Activated effector memory CD4-positive, alpha-beta T cell treated with Interleukin-2 at 50 U/mL for 16 hours (primary cell): ENCODE measurements around the gene PPFIA3.
"Not testable (repeated sequence)": the region's sequence is repeated elsewhere in the genome, so short reads cannot be mapped to it uniquely, and the experiment has no call there.

ENCODE experiments used
- DNase-seq: peaks from one replicate; pipeline ENCODE4 v3.0.0-alpha.2; 2020

PPFIA3 gene

DNA sequence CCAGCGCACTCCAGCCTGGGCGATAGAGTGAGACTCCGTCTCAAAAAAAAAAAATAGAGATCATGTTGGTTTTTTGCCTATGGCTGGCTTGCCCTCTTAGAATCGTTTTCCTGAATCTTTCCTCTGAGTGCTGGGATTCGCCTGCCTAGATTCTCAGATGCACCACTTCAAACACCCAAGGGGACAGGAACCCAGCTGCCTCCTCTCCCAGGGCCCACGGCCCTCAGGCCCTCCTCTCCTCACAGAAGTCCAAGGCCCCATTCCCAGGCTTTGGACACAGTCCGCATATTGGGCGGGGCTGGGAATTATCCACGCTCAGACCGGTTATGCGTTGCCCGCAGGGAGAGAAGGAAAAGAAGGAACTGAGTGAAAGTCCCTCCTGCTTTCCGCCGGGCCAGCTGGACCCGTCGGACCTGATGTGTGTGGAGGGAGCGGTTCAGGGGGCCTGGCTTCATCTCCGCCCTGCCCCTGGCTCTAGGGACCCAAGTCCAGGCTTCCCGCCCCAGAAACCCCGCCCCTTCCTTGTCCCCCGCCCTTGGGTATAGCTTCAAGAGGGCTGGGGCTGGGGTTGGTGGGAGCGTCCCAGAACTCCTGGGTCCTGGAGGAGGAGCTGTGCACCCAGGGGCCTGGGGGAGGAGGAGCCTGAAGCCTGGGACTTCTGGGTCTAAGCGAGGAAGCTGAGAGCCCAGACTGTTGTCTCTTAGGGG is 5.8 kb downstream of the PPFIA3 start:
- DNase-seq = no peak

DNA sequence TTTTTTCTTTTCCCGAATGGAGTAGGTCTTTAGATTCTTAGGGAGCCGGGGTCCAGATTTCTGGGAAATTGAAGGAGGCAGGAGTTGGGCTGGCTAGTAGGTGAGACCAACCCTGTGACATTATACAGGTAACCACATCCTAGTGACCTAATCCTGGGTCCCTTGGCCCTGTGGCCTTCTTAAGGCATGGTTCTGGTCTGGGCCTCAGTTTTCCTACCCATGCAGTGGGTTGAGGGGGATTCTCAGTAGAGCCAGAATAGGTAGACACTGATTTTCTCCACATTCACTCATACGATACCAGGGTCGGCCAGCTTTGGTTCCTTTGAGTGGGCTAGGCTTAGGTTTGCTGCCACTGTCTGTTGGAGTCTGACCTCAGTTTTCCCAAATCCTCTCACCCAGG is 7.2 kb downstream of the PPFIA3 start:
- no peak for DNase-seq

DNA sequence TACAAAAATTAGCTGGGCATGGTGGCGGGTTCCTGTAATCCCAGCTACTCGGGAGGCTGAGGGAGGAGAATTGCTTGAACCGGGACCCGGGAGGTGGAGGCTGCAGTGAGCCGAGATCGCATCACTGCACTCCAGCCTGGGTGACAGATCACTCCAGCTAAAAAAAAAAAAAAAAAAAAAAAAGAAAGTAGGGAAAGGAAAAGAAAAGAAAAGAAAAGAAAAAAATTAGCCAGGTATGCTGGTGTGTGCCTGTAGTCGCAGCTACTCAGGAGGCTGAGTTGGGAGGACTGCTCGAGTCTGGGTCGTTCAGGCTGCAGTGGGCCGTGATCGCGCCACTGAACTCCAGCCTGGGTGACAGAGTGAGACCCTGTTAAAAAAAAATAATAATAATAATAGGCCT is 7.9 kb downstream of the PPFIA3 start:
- not testable (repeated sequence) for DNase-seq

DNA sequence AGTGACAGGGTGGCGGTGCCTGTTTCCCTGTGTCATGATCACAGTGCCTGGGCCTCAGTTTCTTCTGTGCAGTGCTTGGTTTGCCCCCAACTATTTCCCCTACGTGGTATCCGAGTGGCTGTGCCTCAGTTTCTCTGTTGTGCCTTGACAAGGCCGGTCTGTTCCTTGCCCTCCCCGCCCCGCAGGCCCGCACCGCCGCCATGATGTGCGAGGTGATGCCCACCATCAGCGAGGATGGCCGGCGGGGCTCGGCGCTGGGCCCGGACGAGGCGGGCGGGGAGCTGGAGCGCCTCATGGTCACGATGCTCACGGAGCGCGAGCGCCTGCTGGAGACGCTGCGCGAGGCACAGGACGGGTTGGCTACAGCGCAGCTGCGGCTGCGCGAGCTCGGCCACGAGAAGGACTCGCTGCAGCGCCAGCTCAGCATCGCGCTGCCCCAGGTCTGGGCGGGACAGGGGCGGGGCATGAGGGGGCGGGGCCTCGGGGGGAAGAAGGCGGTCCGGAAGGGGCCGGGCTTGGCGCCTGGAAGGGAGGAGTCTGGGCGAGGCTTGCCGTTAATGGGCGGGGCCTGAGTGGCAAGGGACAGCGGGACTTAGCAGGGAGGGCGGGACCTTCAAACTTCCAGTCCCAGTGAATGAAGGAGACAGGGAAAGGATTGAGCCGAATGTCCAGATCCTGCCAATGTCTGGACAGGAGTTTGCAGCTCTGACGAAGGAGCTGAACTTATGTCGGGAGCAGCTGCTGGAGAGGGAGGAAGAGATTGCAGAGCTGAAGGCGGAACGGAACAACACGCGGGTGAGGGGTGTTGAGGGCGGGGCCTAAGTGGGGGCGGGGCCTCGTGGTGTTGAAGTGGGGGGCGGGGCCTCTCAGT is 8.6 kb downstream of the PPFIA3 start:
- DNase-seq = peak; percentile 91

DNA sequence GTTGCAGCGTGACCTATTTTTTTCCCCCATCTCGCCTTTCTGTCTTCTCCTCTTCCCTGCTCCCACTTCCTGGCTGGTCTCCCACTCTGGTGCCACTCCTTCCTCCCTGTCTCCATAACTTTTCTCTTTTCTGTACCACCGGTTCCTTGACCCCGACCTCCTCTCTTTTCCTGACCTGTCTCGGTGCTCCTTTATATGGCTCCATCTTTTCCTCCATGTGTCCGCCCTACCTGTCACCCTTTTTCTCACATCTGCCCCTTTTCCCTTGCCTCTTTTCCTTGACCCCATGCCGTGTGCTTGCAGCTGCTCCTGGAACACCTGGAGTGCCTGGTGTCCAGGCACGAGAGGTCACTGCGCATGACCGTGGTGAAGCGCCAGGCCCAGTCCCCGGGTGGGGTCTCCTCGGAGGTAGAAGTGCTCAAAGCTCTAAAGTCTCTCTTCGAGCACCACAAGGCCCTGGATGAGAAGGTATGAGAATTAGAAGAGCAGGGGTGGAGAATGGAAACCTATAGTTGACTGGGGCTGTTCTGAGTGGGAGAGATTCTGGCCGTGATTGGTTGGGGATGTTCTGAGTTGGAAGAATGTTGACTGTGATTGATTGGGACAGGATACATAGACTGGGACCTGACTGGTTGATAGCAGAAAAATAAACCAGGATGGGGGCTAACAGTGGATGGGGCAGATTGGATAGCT is 9.3 kb downstream of the PPFIA3 start:
- DNase-seq = no peak

DNA sequence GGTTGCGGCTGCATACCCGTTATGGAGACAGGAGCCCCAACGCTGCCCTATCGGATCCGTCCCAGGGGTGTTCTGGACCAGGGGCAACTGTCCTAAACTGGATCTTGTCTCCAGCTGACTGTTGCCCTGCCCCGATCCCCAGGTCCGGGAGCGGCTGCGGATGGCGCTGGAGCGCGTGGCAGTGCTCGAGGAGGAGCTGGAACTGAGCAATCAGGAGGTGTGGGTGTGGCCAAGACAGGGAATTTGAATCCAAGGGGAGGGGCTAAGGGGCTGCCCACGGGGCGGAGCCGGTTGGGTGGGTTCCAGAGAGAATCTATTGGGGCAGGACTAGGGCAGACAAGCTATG is 9.9 kb downstream of the PPFIA3 start:
- no peak for DNase-seq

DNA sequence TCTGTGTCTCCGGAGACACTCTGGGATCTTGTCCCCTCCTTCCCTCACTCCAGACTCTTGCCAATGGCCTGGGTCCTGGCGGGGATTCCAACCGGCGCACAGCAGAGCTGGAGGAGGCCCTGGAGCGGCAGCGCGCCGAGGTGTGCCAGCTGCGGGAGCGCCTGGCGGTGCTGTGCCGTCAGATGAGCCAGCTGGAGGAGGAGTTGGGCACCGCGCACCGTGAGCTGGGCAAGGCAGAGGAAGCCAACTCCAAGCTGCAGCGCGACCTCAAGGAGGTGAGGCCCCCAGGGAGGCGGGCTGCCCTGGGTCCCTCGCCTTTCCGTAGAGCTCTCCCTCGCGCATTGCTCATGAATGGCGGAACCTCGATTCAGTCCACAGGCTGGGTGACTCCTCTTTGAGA is 11.0 kb downstream of the PPFIA3 start:
- no peak for DNase-seq

DNA sequence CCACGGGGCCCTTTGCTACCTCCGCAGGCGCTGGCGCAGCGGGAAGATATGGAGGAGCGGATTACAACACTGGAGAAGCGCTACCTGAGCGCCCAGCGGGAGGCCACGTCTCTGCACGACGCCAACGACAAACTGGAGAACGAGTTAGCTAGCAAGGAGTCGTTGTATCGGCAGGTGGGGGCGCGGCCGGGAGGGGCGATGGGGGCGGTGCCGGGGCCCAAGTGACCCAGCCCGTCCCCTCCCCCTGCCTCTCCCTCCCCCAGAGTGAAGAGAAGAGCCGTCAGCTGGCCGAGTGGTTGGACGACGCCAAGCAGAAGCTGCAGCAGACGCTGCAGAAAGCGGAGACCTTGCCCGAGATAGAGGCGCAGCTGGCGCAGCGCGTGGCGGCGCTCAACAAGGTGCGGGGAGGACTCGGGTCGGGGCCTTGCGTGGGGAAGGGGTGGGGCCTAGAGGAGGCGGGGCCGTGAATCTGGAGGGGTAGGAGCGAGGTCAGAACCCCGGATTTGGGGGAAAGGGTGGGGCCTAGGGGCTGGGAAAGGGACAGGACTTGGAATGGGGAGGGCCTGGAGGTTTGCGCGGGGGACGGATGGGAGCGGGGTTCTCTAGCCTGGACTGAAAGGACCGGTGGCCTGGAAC is 13.7 kb downstream of the PPFIA3 start:
- DNase-seq = no peak

DNA sequence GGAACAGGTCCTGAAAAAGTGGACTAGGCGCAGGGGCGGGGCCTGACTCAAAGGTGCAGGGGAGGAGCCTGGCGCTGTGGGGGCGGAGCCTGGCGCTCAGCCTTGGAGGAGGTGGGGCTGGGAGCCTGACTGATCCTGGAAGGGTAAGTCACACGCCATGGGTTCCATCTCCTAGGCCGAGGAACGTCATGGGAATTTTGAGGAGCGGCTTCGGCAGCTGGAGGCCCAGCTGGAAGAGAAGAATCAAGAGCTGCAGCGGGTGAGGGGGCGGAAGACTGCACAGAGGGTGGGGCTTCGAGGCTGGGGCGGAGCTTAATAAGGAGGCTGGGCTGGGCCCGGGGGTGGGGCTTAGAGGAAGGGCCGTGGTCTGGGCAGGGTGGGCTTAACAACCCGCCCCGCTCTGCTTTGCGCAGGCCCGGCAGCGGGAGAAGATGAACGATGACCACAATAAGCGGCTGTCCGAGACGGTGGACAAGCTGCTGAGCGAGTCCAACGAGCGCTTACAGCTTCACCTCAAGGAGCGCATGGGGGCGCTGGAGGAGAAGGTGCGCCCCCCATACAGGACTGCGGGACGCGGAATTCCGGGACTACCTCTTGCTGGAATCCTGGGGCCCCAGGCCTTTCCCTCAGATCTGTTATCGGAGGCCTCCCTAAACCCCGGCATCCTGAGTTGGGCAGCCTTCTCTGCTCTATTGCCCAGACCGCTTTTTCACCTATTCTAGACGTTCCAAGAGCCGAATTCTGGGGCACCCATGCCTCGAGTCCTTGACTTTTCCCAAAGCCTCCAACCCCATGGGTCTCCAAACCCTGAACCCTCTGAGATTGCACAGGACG is 14.5 kb downstream of the PPFIA3 start:
- no peak for DNase-seq

DNA sequence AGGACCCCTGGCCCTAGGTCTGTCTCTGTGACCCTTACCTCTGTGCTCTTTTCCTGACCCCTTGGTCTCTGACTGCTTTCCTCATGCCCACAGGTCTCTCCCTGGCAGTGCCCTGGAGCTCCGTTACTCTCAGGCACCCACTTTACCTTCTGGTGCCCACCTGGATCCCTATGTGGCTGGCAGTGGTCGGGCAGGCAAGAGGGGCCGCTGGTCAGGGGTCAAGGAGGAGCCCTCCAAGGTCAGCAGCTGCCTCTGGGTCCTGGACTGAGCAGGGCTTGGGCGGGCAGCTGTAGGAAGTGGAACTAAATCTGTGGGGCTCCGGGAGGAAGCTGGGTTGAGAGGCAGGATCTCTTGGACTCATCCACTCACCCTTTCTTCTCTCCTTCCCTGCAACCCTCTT is 16.3 kb downstream of the PPFIA3 start:
- DNase-seq = no peak

DNA sequence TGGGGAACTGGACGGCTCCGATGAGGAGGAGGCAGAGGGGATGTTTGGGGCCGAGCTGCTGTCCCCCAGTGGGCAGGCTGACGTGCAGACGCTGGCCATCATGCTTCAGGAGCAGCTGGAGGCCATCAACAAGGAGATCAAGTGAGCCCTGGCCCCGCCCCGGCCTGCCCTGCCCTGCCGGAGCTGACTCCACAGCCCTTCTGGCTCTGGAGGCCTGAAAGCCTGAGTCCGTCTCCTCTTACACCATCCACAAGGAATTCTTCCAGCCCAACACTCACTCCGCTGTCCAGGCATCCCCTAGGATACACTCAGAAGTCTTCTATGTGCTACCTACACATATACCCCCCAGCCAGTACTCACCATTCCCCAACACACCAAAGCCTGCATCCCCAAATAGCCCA is 17.4 kb downstream of the PPFIA3 start:
- no peak for DNase-seq

DNA sequence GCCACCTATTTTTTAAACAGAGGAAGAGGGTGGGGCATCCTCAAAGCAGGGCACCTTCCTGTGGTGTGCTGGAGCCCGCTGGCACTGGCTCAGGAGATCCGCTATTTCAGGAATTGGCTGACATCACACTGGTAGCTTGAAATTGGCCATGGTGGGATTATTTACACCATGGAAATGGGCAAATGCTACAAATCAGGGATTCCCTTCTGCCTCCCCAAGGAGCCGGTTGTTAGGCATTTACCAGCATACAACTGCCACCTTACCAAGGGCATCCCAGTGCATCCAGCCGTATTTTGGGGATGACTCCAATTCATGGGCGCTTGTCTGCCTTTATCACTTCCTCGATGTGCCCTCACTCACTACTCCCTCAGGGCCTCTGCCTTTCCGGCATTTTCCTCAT is 21.6 kb downstream of the PPFIA3 start:
- no peak for DNase-seq

DNA sequence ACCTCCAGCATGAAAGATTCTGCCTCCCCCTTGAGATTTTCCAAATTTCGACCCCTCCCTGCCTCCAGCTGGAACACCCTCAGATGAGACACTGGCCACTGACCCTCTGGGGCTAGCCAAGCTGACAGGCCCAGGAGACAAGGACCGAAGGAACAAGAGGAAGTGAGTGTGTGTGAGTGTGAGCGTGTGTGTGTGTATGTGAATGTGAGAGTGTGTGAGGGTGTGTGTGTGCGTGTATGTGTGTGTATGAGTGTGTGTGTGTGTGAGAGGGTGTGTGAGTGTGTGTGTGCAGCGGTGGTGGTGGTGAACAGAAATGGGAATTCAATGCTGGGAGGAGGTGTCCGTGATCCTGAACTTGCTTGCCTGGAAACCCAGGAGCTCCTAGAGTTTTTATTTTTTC is 22.0 kb downstream of the PPFIA3 start:
- DNase-seq = no peak

DNA sequence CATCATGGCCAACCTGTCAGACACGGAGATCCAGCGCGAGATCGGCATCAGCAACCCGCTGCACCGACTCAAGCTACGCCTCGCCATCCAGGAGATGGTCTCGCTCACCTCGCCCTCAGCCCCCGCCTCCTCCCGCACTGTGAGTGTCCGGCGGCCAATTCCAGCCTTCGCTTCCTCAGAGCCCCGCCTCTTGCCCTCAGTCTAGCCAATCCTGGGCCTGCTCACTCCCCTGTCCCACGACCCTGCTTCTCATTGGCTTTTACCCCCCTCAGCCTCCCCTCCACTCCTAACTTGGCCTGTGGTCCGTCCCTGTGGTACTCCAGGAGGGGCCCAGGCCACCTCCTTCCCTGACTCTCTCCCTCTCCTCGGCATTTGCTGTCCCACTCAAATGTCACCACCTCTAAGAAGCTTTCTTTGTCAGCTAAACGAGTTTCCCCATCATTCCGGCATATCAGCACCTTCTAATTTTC is 23.6 kb downstream of the PPFIA3 start:
- DNase-seq = no peak

DNA sequence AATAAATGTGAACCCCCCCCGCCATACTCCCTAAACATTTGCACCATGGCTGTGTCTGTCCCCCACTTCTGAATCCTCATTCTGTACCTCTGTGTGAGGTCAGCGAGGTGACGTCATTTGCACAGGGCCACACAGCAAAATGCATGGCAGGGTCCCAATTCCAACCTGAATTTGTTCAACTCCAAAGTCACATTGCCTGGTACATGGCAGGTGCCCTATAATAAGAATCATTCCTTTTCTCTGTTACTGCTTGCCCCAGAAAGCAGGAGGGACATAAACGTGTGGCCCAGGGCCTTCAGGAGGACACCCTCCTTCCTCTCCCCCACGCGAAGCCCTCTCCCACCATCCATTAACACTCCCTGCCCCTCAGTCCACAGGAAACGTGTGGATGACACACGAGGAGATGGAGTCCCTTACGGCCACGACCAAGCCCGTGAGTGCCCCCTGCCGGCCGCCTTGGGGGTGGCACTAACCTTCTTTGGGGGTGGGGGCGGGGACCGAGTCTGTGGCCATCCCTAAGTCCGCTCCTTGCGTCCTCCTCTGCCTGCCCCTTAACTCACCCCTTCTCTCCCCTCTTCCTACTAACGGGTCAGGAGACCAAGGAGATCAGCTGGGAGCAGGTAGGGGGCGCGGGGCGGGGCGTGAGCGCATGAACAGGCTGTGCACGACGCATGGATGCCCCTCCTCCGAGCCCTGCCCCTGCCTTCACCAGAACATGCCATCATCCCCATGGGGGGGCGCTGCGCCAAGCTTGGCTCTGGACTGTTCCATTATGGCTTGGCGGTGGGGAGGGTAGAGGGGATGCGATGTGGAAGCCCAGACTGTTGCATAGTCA is 26.4 kb downstream of the PPFIA3 start:
- DNase-seq = peak; percentile 66

DNA sequence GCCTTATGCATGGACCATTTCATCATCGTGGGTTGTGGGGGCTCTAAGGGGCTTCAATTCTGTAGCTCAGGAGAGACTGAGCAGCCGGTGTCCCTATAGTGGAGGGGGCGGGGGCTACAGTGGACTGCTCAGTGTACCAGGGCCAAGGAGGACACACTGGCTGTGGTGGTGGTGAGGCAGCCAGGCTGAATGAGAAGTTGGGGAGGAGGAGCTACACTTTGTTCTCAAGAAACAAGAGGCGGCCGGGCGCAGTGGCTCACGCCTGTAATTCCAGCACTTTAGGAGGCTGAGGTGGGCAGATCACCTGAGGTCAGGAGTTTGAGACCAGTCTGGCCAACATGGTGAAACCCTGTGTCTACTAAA is 27.0 kb downstream of the PPFIA3 start:
- not testable (repeated sequence) for DNase-seq

DNA sequence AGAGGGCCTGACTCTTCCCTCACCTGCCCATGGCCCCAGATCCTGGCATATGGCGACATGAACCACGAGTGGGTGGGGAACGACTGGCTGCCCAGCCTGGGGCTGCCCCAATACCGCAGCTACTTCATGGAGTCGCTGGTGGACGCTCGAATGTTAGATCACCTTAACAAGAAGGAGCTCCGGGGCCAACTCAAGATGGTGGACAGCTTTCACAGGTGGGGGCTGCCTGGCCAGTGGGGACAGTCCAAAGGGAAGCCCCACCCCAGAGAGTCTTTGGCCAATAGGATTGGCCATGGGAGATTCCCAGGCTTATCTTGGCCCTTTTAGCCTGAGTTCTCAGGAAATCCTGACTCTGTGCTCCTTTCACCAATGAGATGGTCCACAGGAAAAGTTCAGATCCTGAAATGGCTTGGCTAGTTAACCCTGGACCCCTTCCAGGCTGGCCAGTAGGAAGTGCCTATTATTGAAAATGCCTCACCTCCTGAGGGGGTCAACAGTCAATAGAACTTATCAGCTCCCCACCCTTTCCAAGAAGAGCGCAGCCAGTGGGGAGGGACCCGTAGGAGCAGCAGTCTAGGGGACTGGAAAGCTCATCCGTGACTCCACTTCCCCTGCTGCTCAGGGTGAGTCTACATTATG is 28.8 kb downstream of the PPFIA3 start:
- no peak for DNase-seq

DNA sequence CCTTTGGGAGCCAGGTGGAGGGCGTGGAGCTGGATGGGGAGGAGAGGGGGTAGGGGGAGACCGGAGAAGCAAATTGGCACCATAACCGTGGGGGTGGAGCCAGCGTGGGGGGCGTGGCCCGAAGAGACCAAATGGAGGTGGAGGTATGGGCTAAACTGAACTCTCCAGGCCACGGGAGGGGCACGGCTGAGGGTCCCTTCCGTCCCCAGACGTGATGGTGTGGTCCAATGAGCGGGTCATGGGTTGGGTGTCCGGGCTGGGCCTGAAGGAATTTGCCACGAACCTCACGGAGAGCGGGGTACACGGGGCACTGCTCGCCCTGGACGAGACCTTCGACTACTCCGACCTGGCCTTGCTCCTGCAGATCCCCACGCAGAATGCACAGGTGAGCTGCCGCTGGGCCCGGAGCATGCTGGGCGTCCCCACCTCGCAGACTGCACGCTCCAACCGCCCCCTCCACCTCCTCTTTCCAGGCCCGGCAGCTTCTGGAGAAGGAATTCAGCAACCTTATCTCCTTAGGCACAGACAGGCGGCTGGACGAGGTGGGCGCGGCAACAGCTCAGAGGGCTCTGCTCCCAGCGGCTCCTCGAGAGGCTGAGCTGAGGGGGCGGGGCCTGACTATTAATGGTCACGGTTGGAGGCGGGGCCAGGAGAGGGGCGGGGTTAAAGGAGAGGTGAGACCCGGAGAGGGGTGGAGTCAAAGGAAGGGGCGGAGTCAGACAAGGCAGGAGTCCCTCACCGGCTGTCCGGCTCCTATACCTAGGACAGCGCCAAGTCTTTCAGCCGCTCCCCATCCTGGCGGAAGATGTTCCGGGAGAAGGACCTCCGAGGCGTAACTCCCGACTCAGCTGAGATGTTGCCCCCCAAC is 29.7 kb downstream of the PPFIA3 start:
- DNase-seq = peak; percentile 50

DNA sequence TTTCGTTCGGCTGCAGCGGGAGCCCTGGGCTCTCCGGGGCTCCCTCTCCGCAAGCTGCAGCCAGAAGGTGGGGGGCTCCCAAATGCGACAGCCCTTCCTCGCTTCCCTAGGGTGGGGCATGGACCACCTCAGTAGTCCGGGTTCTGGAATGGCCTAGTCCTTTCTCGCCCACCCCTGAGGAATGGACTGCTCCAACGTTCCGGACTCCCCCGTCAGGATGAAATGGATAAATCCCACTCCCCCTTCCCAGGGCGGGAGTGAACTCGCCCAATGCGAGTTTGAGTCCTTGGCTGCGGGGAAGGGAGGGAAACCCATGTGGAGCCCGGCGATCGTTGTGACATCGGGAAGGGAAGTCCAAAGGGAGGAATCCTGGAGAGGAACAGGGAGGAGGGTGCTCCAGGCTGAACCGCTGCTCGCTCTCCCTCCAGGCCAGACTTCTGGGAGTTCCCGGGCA is 30.3 kb downstream of the PPFIA3 start:
- DNase-seq = no peak
